Left ventricle myocardium superior (tissue), 1 donor: ENCODE measurements around the gene GRIK5. TPM values are rescaled to one million over a fixed set of nuclear protein-coding genes. Genes with fewer than 3 reads are reported as not detected.
A peak's percentile ranks its signal among the peaks of the same experiment; 100 is the strongest.
"Not testable (repeated sequence)": the region's sequence is repeated elsewhere in the genome, so short reads cannot be mapped to it uniquely, and the experiment has no call there.

Experiments used
- ATAC-seq: fragments of 200-7000 bp; cut with Tn5 transposase; one replicate; pipeline ENCODE4 v1.9.1; 2020; ENCODE audit warnings: mild to moderate bottlenecking, moderate library complexity
- DNase-seq: peaks from one replicate; pipeline ENCODE4 v3.0.0-alpha.2; 2020
- intact Hi-C: fragments of 100-400 bp; cut with micrococcal nuclease; formaldehyde crosslinking; loops from one replicate; pipeline ENCODE4 v1.11.0; 2022
- total RNA-seq: library from RNA; stranded (reverse); fragmentation: NEBNext Ultra II Directional; extraction: Animal tissue kit (Norgen Biotek cat#: 25700); gene quantifications from one replicate; pipeline ENCODE4 v1.2.1, GENCODE V29; 2021
- donor health status: DM: no; HTN: yes; CAD: no; lungs with severe emphysema.

GRIK5 gene
- total RNA-seq, 1 donor from 2014 or later, result 5.4 TPM

- intact Hi-C loops, result no loop called here
- DNase-seq, result no peak
Measured at GRCh38 chr19:42030645-42031440, 39.2 kb downstream of the GRIK5 start.

GRCh38 chr19:42028304-42029216 lies 41.4 kb downstream of the GRIK5 start:
- DNase-seq (no peak), ATAC-seq (no peak)
- intact Hi-C loops, result no loop called here

More at GRCh38 chr19:42030645-42031440, 39.2 kb downstream of the GRIK5 start:
- no peak for ATAC-seq

- peak; percentile 85 for DNase-seq
- intact Hi-C loops, result no loop called here
Measured at GRCh38 chr19:42024622-42025111, 45.3 kb downstream of the GRIK5 start.

GRCh38 chr19:42023943-42024260 lies 46.1 kb downstream of the GRIK5 start:
- ATAC-seq (no peak), DNase-seq (no peak)
- intact Hi-C loops, result no loop called here

More at GRCh38 chr19:42024622-42025111, 45.3 kb downstream of the GRIK5 start:
- peak; percentile 94 for ATAC-seq

GRCh38 chr19:42023121-42023942 lies 46.7 kb downstream of the GRIK5 start:
- intact Hi-C loops, result no loop called here
- ATAC-seq (no peak), DNase-seq (no peak)

- intact Hi-C loops, result no loop called here
- DNase-seq, result no peak
- ATAC-seq, result no peak
Measured at GRCh38 chr19:42022616-42023015, 47.4 kb downstream of the GRIK5 start.

- intact Hi-C loops, result no loop called here
- ATAC-seq (no peak), DNase-seq (no peak)
Measured at GRCh38 chr19:42021185-42021584, 48.8 kb downstream of the GRIK5 start.

- intact Hi-C loops, result no loop called here
- ATAC-seq (no peak), DNase-seq (no peak)
Measured at GRCh38 chr19:42018503-42019193, 51.4 kb downstream of the GRIK5 start.

- intact Hi-C loops, result no loop called here
- no peak for DNase-seq
- ATAC-seq, result no peak
Measured at GRCh38 chr19:42017040-42017439, 53.0 kb downstream of the GRIK5 start.

GRCh38 chr19:42012747-42013146 lies 57.3 kb downstream of the GRIK5 start:
- DNase-seq, intact Hi-C loops, ATAC-seq: not testable (repeated sequence)

GRCh38 chr19:42010245-42011126 lies 59.5 kb downstream of the GRIK5 start:
- ATAC-seq, result no peak
- intact Hi-C loops, result no loop called here
- no peak for DNase-seq

GRCh38 chr19:42006569-42006968 lies 63.4 kb downstream of the GRIK5 start:
- no peak for DNase-seq

GRCh38 chr19:42005504-42005903 lies 64.5 kb downstream of the GRIK5 start:
- DNase-seq, result no peak
- ATAC-seq, result no peak
- intact Hi-C loops, result no loop called here

More at GRCh38 chr19:42006569-42006968, 63.4 kb downstream of the GRIK5 start:
- no peak for ATAC-seq
- intact Hi-C loops, result no loop called here

- intact Hi-C loops, result no loop called here
- ATAC-seq (no peak), DNase-seq (peak; percentile 20)
Measured at GRCh38 chr19:42003506-42004294, 66.3 kb downstream of the GRIK5 start.

GRCh38 chr19:41999878-42000208 lies 70.2 kb downstream of the GRIK5 start:
- DNase-seq (peak; percentile 22), ATAC-seq (no peak)
- intact Hi-C loops, result no loop called here

GRCh38 chr19:41999071-41999877 lies 70.7 kb downstream of the GRIK5 start:
- peak; percentile 13 for DNase-seq
- intact Hi-C loops, result no loop called here
- no peak for ATAC-seq
